ENCODE measurements around the gene PYGB.
"Not testable (repeated sequence)": the region's sequence is repeated elsewhere in the genome, so short reads cannot be mapped to it uniquely, and the experiment has no call there.

Gene PYGB

GRCh38 chr20:25249198-25249931, 1.5 kb downstream of the PYGB start:
- peak; percentile 34 for DNase-seq (ENCODE audit: low read depth)

- DNase-seq (ENCODE audit: low read depth), result no peak
These were observed 2.6 kb downstream of the PYGB start for GRCh38 chr20:25250508-25250907.

GRCh38 chr20:25251019-25251418, 3.1 kb downstream of the PYGB start:
- no peak for DNase-seq (ENCODE audit: low read depth)

- DNase-seq (ENCODE audit: low read depth), result no peak
These were observed 3.7 kb downstream of the PYGB start for GRCh38 chr20:25251558-25251957.

- no peak for DNase-seq (ENCODE audit: low read depth)
These were observed 4.4 kb downstream of the PYGB start for GRCh38 chr20:25252230-25252651.

- DNase-seq (ENCODE audit: low read depth), result no peak
These were observed 5.0 kb downstream of the PYGB start for GRCh38 chr20:25252686-25253421.

- no peak for DNase-seq (ENCODE audit: low read depth)
These were observed 5.9 kb downstream of the PYGB start for GRCh38 chr20:25253606-25254275.

GRCh38 chr20:25254571-25254970, 6.7 kb downstream of the PYGB start:
- no peak for DNase-seq (ENCODE audit: low read depth)

- no peak for DNase-seq (ENCODE audit: low read depth)
These were observed 7.2 kb downstream of the PYGB start for GRCh38 chr20:25254986-25255680.

- no peak for DNase-seq (ENCODE audit: low read depth)
These were observed 8.5 kb downstream of the PYGB start for GRCh38 chr20:25256226-25256859.

GRCh38 chr20:25257130-25257529, 9.2 kb downstream of the PYGB start:
- DNase-seq (ENCODE audit: low read depth), result no peak

- no peak for DNase-seq (ENCODE audit: low read depth)
These were observed 10.0 kb downstream of the PYGB start for GRCh38 chr20:25257756-25258475.

GRCh38 chr20:25258476-25258805, 10.6 kb downstream of the PYGB start:
- DNase-seq (ENCODE audit: low read depth), result no peak

GRCh38 chr20:25258828-25259227, 10.9 kb downstream of the PYGB start:
- DNase-seq (ENCODE audit: low read depth), result no peak

GRCh38 chr20:25259358-25259757, 11.5 kb downstream of the PYGB start:
- no peak for DNase-seq (ENCODE audit: low read depth)

GRCh38 chr20:25259788-25260254, 11.9 kb downstream of the PYGB start:
- DNase-seq (ENCODE audit: low read depth), result no peak

- DNase-seq (ENCODE audit: low read depth), result not testable (repeated sequence)
These were observed 13.0 kb downstream of the PYGB start for GRCh38 chr20:25260770-25261437.

GRCh38 chr20:25269057-25269832, 21.4 kb downstream of the PYGB start:
- DNase-seq (ENCODE audit: low read depth), result no peak

- no peak for DNase-seq (ENCODE audit: low read depth)
These were observed 21.9 kb downstream of the PYGB start for GRCh38 chr20:25269833-25270170.

- DNase-seq (ENCODE audit: low read depth), result no peak
These were observed 23.0 kb downstream of the PYGB start for GRCh38 chr20:25270829-25271251.
